ENCODE measurements around the gene WDR64. TPM values are rescaled to one million over a fixed set of nuclear protein-coding genes. Genes with fewer than 3 reads are reported as not detected.

The WDR64 gene
- total RNA-seq, 1 donor from 2014 or later = not detected

GRCh38 chr1:241631674-241632073 is 20.4 kb upstream of the WDR64 start:
- Histone ChIP-seq H3K4me1 (no peaks in the 10 kb centered on the region), H3K27me3 (ENCODE audit: low read depth) (no peaks in the 10 kb centered on the region), H3K36me3 (peaks cover 6% of the 10 kb centered on the region), H3K9me3 (no peaks in the 10 kb centered on the region), H3K4me3 (no peak overlapping the region), H3K27ac (no peak overlapping the region)
- TF ChIP-seq, protein P1, sequence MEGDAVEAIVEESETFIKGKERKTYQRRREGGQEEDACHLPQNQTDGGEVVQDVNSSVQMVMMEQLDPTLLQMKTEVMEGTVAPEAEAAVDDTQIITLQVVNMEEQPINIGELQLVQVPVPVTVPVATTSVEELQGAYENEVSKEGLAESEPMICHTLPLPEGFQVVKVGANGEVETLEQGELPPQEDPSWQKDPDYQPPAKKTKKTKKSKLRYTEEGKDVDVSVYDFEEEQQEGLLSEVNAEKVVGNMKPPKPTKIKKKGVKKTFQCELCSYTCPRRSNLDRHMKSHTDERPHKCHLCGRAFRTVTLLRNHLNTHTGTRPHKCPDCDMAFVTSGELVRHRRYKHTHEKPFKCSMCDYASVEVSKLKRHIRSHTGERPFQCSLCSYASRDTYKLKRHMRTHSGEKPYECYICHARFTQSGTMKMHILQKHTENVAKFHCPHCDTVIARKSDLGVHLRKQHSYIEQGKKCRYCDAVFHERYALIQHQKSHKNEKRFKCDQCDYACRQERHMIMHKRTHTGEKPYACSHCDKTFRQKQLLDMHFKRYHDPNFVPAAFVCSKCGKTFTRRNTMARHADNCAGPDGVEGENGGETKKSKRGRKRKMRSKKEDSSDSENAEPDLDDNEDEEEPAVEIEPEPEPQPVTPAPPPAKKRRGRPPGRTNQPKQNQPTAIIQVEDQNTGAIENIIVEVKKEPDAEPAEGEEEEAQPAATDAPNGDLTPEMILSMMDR (IDR thresholded peaks at IDR 0.05) = no peak
- no peak for DNase-seq
- no peak for ATAC-seq
- intact Hi-C loops (cut with DNase I) = no loop called here

DNA sequence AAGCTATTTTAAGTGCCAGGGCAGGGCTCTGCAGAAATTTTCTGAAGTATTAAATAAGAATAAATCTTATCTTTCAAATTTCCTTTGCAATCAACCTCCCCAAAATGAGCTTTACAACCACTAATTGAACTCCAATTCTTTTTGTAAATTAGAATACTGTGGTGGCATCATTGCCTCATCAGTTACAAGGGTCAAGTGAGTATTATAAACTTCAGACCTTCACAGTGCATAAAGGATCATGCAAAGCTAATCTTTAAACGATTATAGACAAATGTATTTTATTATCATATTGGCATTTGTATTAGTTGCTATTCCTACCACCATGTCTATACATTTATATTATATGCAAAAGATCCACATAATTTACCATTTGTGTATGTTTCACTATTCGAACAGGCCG is 19.1 kb upstream of the WDR64 start:
- ATAC-seq = no peak
- H3K4me3 ChIP-seq = no peak overlapping the region
- intact Hi-C loops (cut with DNase I) = no loop called here
- H3K27me3 ChIP-seq (ENCODE audit: low read depth) = no peaks in the 10 kb centered on the region
- peaks cover 6% of the 10 kb centered on the region for H3K36me3 ChIP-seq
- no peaks in the 10 kb centered on the region for H3K9me3 ChIP-seq
- DNase-seq = no peak
- no peak overlapping the region for H3K27ac ChIP-seq
- TF ChIP-seq, protein P1 (IDR thresholded peaks at IDR 0.05) = no peak
- peaks cover 10% of the 10 kb centered on the region for H3K4me1 ChIP-seq

DNA sequence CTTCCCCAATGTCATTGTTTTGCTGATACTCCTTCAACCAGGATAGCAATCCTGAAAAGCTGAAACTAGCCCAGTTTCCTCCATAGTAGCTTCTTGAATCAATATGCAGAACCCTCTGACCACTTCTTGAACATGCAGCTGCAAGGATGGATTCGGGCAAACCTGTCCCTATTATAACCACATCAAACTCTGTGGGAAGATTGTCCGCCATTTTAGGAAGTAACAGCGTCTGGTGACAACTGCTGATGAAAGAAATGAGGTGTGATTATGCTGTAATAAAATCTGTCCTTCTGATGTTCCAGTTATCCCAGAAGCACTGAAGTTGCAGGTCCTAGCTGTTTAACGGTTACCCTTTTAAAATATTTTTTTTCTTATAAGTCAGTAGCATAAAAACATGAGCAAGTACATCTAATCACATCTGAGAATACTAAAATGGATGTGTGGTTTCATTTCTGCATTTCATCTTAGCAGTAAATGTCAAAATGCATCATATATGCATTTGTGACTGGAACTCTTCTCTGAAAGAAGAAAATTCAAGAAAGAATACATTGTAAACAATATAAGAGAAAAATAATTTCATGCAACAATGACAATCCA is 16.4 kb upstream of the WDR64 start:
- no peak for ATAC-seq
- no peak overlapping the region for H3K4me3 ChIP-seq
- intact Hi-C loops (cut with DNase I) = no loop called here

GRCh38 chr1:241636291-241636690 is 15.8 kb upstream of the WDR64 start:
- H3K27me3 ChIP-seq (ENCODE audit: low read depth) = no peaks in the 10 kb centered on the region
- H3K9me3 ChIP-seq = no peaks in the 10 kb centered on the region
- peaks cover 6% of the 10 kb centered on the region for H3K36me3 ChIP-seq
- no peak overlapping the region for H3K4me3 ChIP-seq
- H3K4me1 ChIP-seq = peaks cover 27% of the 10 kb centered on the region
- intact Hi-C loops (cut with DNase I) = no loop called here
- TF ChIP-seq, protein P1 (IDR thresholded peaks at IDR 0.05) = no peak
- DNase-seq (no peak), ATAC-seq (no peak)
- no peak overlapping the region for H3K27ac ChIP-seq

More for the DNA sequence above, 16.4 kb upstream of the WDR64 start:
- no peak for DNase-seq
- no peaks in the 10 kb centered on the region for H3K27me3 ChIP-seq (ENCODE audit: low read depth)
- H3K9me3 ChIP-seq = no peaks in the 10 kb centered on the region
- H3K4me1 ChIP-seq = peaks cover 25% of the 10 kb centered on the region
- TF ChIP-seq, protein P1 (IDR thresholded peaks at IDR 0.05) = no peak
- peaks cover 6% of the 10 kb centered on the region for H3K36me3 ChIP-seq
- no peak overlapping the region for H3K27ac ChIP-seq

GRCh38 chr1:241637046-241637590 is 15.0 kb upstream of the WDR64 start:
- Histone ChIP-seq H3K27me3 (ENCODE audit: low read depth) (no peaks in the 10 kb centered on the region), H3K27ac (no peak overlapping the region), H3K36me3 (peaks cover 6% of the 10 kb centered on the region), H3K4me1 (peaks cover 27% of the 10 kb centered on the region), H3K4me3 (no peak overlapping the region), H3K9me3 (no peaks in the 10 kb centered on the region)
- TF ChIP-seq, protein P1 (IDR thresholded peaks at IDR 0.05) = no peak
- DNase-seq = no peak
- ATAC-seq = no peak
- intact Hi-C loops (cut with DNase I) = no loop called here

Measured in lower lobe of right lung (tissue), 2 donors.